Measurements from ENCODE around the gene TSKS.

Gene TSKS

GRCh38 chr19:49691243-49692146, 71.6 kb downstream of the TSKS start:
- no peak for DNase-seq (ENCODE audit: low spot score)
- TF ChIP-seq, protein P1, sequence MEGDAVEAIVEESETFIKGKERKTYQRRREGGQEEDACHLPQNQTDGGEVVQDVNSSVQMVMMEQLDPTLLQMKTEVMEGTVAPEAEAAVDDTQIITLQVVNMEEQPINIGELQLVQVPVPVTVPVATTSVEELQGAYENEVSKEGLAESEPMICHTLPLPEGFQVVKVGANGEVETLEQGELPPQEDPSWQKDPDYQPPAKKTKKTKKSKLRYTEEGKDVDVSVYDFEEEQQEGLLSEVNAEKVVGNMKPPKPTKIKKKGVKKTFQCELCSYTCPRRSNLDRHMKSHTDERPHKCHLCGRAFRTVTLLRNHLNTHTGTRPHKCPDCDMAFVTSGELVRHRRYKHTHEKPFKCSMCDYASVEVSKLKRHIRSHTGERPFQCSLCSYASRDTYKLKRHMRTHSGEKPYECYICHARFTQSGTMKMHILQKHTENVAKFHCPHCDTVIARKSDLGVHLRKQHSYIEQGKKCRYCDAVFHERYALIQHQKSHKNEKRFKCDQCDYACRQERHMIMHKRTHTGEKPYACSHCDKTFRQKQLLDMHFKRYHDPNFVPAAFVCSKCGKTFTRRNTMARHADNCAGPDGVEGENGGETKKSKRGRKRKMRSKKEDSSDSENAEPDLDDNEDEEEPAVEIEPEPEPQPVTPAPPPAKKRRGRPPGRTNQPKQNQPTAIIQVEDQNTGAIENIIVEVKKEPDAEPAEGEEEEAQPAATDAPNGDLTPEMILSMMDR (conservative IDR thresholded peaks at IDR 0.05; ENCODE audit: low read depth) = no peak
- ChIA-PET POLR2A (ENCODE audit: low non-redundant PET) (no interaction called here), CTCF (interaction anchor here (0.6 kb wide), 1 partner anchor 159 kb away, joined by 5 read pairs; no protein-coding TSS in a partner anchor)
- no peak overlapping the region for H3K27ac ChIP-seq

GRCh38 chr19:49690656-49691242, 72.4 kb downstream of the TSKS start, which contains the start of gene CPT1C:
Gene CPT1C (plus strand): TSS chr19:49691116. CDS start chr19:49692253, 1,137 bp downstream.
- no peak within 1 kb of the TSS for H3K27ac ChIP-seq
- ChIA-PET POLR2A (ENCODE audit: low non-redundant PET) (no interaction called here), CTCF (interaction anchor here (0.6 to 0.7 kb wide), 2 partner anchors 160 to 245 kb away, joined by 3 to 5 read pairs; no protein-coding TSS in a partner anchor)
- peak; percentile 69 for DNase-seq (ENCODE audit: low spot score)
- TF ChIP-seq, protein P1 (conservative IDR thresholded peaks at IDR 0.05; ENCODE audit: low read depth) = no peak

DNA sequence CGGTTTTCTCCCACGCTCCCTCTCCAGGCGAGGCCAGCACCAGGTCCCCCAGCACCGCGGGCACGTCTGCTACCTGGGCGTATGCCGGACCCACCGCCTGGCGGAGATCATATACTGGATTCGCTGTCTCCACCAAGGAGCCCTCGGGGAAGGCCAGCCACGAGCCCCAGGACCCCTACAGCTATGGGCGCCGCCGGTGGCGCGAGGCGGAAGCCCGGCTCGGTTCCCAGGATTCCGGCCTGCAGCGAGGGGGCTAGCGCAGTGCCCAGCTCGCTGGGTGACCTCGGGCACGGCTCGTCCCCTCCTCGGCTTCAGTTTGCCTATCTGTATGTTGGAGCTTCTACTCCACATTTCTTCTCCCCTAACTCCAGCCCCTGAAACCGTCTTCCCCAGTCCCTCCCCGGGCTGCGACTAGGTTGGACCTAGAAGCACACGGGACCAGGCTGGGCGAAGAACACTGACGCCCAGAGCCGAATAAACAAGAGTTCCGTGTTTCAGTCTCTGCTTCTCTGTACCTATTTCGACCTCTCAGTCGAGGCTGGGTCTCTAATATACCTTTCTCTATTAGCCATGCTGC, 72.9 kb downstream of the TSKS start:
- H3K27ac ChIP-seq = no peak overlapping the region
- POLR2A ChIA-PET (ENCODE audit: low non-redundant PET) = no interaction called here
- CTCF ChIA-PET = interaction anchor here (0.5 to 1.3 kb wide), 4 partner anchors 9 to 244 kb away, joined by 3 to 5 read pairs (median 4); no protein-coding TSS in a partner anchor
- TF ChIP-seq, protein P1 (conservative IDR thresholded peaks at IDR 0.05; ENCODE audit: low read depth) = peak; percentile 14; the same call in 1 of the 2 replicates
- DNase-seq (ENCODE audit: low spot score) = no peak
